GM12875 (cell line): ENCODE measurements around the gene METTL17.
A peak's percentile ranks its signal among the peaks of the same experiment; 100 is the strongest.
"Not testable (repeated sequence)": the region's sequence is repeated elsewhere in the genome, so short reads cannot be mapped to it uniquely, and the experiment has no call there.

Experiments used
- H3K4me3 ChIP-seq: one replicate; pipeline ENCODE4 v1.5.1; 2011; ENCODE audit warnings: low read depth, low read length, control low read depth
- TF ChIP-seq, protein P1 (sequence below): IDR thresholded peaks from 2 replicates; pipeline ENCODE4 v1.5.1; 2011; ENCODE audit warnings: low read depth, mild to moderate bottlenecking, control low read depth, inconsistent platforms, low read length, moderate library complexity, borderline replicate concordance; ENCODE audit not compliant: insufficient read depth

METTL17 gene

DNA sequence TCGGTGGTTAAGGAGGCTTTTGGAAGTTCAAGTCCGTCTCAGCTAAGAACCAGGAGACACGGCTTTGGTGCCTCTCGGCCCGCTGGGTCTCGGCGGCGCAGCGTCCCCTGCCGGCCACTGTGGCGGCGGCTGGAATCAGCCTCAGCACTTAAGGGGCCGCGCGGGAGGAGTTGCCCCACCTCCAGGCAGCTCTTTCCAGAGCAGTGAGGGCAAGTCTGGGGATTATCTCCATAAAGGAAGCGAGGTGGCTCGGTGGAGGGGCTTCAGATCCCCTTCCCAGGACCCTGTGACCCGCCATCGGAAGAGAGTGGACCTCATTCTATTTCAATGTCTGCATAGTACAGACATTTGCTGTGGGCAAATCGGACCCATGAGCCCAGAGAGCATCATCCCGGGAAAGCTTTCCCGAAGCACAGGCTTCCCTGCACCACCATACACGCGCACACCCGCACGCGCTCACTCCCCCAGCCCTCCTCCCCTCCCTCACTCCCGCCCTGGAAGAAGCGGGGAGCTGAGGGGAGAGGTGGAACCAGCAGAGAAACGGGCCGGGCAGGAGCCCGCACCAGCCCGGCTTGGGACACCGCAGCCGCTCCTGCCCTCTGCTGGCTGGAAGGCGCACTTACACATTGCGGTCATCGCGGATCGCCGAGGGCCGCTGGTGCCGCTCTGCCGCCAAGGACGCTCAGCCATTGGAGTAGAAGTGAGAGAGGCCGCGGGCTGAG, 18.6 kb upstream of the METTL17 start:
- TF ChIP-seq, protein P1, sequence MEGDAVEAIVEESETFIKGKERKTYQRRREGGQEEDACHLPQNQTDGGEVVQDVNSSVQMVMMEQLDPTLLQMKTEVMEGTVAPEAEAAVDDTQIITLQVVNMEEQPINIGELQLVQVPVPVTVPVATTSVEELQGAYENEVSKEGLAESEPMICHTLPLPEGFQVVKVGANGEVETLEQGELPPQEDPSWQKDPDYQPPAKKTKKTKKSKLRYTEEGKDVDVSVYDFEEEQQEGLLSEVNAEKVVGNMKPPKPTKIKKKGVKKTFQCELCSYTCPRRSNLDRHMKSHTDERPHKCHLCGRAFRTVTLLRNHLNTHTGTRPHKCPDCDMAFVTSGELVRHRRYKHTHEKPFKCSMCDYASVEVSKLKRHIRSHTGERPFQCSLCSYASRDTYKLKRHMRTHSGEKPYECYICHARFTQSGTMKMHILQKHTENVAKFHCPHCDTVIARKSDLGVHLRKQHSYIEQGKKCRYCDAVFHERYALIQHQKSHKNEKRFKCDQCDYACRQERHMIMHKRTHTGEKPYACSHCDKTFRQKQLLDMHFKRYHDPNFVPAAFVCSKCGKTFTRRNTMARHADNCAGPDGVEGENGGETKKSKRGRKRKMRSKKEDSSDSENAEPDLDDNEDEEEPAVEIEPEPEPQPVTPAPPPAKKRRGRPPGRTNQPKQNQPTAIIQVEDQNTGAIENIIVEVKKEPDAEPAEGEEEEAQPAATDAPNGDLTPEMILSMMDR: peak; percentile 99
- peak overlapping the region; percentile 40 for H3K4me3 ChIP-seq

- H3K4me3 ChIP-seq: no peak overlapping the region
- TF ChIP-seq, protein P1: no peak
Measured at GRCh38 chr14:20971705-20972021, 18.1 kb upstream of the METTL17 start.

- TF ChIP-seq, protein P1: no peak
- no peak overlapping the region for H3K4me3 ChIP-seq
Measured at GRCh38 chr14:20973501-20973900, 16.3 kb upstream of the METTL17 start.

- TF ChIP-seq, protein P1: no peak
- no peak overlapping the region for H3K4me3 ChIP-seq
Measured at GRCh38 chr14:20976291-20976690, 13.5 kb upstream of the METTL17 start.

GRCh38 chr14:20978687-20979086, 11.1 kb upstream of the METTL17 start:
- H3K4me3 ChIP-seq: no peak overlapping the region
- TF ChIP-seq, protein P1: no peak

GRCh38 chr14:20980906-20981305, 8.9 kb upstream of the METTL17 start:
- TF ChIP-seq, protein P1: no peak
- H3K4me3 ChIP-seq: no peak overlapping the region

DNA sequence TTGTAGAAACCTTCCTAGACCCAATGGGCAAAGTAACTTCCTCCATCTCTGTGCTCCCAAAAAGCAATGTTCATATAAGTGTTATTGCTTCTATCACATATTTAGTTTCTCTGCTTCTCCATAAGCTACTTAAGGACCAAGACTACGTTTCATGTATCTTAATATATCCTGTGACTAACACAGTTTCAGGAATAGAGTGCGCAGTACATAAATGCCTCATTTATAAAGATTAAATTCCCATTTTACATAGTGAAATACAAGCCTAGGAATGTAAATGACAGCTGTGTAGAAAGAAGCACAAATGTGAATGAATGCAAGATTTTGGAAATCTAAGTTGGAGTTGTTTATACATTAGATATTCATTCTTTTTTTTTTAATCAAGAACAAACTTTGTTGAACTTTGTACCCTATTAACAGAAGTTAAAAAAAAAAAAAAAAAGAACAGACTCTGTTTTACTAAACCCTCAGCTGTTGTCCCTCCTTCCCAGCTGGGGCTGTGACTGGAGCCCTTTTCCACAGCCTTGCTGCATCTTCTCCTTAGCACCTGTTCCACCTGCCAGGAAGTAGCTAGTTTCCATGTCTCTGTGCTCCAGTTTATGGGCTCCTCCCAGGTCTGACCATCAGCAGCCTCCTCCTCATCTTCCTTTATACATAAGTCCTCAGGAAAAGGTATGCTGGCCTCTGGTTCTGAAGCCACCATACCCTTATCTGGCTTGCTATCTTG, 7.0 kb upstream of the METTL17 start:
- TF ChIP-seq, protein P1: no peak
- H3K4me3 ChIP-seq: no peak overlapping the region

DNA sequence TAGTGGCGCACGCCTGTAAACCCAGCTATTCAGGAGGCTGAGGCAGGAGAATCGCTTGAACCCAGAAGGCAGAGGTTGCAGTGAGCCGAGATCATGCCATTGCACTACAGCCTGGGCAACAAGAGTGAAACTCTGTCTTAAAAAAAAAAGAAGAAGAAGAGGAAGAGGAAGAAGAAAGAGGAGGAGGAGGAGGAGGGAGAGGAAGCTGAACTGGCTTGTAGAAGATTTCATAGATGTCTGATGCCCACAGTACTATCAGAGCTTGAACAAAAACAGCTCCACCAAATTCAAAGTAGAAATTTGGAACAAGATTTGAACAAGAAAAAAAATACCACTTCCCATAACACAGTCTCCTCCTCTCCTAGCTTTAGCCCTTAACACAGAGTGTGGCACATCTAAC, 4.1 kb upstream of the METTL17 start:
- H3K4me3 ChIP-seq: not testable (repeated sequence)
